ENCODE results near the gene ATP8B4. TPM values are rescaled to one million over a fixed set of nuclear protein-coding genes. Genes with fewer than 3 reads are reported as not detected.

The ATP8B4 gene
- total and polyA plus RNA-seq, 2 of the 8 experiments (the other 6 are each of a cell fraction or from before 2014, with no cell fraction given): 0.17 to 0.24 TPM

DNA sequence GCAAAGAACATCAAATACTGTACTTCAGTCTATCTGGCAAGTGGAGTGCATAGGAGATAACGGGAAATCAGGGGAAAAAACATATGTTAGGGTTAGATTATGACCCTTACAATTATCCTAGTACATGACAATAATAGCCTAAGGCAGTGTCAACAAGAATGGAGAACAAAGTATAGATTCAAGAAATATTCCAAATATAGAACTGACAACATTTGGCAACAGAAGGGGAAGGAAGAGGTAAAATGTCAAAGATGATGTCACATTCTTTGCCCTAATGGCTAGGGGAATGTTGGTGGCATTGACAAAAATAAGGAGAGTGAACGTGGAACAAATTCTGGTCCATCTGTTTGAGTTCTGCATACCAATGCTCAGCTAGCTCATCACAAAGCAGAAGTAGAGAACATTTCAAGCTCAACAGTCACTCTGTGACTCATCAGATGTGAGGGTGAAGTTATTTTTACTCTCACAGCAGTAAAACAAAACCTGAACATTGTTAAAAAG is 15.5 kb upstream of the ATP8B4 start:
- Histone ChIP-seq H3K79me2 (ENCODE audit: control insufficient read depth in 1 of 2, insufficient read depth in 2 of 2, low read length in 2 of 2) (no peaks in the 10 kb centered on the region), H3K27ac (ENCODE audit: low read depth, low read length) (no peak overlapping the region), H3K23ac (ENCODE audit: insufficient read length) (no peak overlapping the region), H3K18ac (ENCODE audit: extremely low read depth, low read length) (no peak overlapping the region), H2BK20ac (ENCODE audit: low read length) (no peak overlapping the region), H4K91ac (replicated peaks; ENCODE audit: insufficient read length, low read length) (no peak overlapping the region), H4K20me1 (replicated peaks in 1 of 2; ENCODE audit: control insufficient read depth in 1 of 2, insufficient read depth in 2 of 2, low read length in 2 of 2) (no peaks in the 10 kb centered on the region), H3K4me2 (ENCODE audit: insufficient read depth in 1 of 2, low read depth in 2 of 2, low read length in 2 of 2) (no peak overlapping the region), H3K4me1 (replicated peaks in 1 of 4; ENCODE audit: control insufficient read depth in 3 of 4, insufficient read depth in 4 of 4, low read length in 3 of 4) (peaks cover 0 to 3% (median 0%) of the 10 kb centered on the region in 4 experiments; a peak in 1 of 7 replicates), H3K27me3 (replicated peaks in 1 of 4; ENCODE audit: control insufficient read depth in 3 of 4, extremely low read depth in 1 of 4, insufficient read depth in 3 of 4, low read length in 3 of 4) (no peaks in the 10 kb centered on the region), H2BK12ac (ENCODE audit: low read depth, low read length) (no peak overlapping the region), H3K14ac (ENCODE audit: insufficient read length) (no peak overlapping the region), H3K9ac (replicated peaks in 1 of 4; ENCODE audit: extremely low read depth in 1 of 4, low read depth in 3 of 4, low read length in 3 of 4) (no peak overlapping the region), H2BK5ac (ENCODE audit: low read depth, low read length) (no peak overlapping the region), H3K36me3 (ENCODE audit: control insufficient read depth in 2 of 4, insufficient read depth in 4 of 4, low read length in 3 of 4) (no peaks in the 10 kb centered on the region), H2BK120ac (replicated peaks; ENCODE audit: low read depth, low read length) (no peak overlapping the region), H2AK5ac (ENCODE audit: low read depth, low read length) (no peak overlapping the region), H3K9me3 (ENCODE audit: insufficient read depth in 2 of 2, low read depth in 1 of 2, low read length in 1 of 2) (no peaks in the 10 kb centered on the region), H3K4ac (replicated peaks; ENCODE audit: insufficient read length, low read depth, low read length) (no peak overlapping the region), H3K56ac (replicated peaks; ENCODE audit: insufficient read length, low read depth, low read length) (no peak overlapping the region), H2AFZ (ENCODE audit: low read length) (no peak overlapping the region), H4K5ac (ENCODE audit: insufficient read length, low read depth, low read length) (no peak overlapping the region), H2BK15ac (ENCODE audit: low read length) (no peak overlapping the region), H3K23me2 (ENCODE audit: low read depth, low read length) (no peaks in the 10 kb centered on the region), H4K8ac (ENCODE audit: extremely low read depth, insufficient read depth, low read length) (no peak overlapping the region), H3K4me3 (ENCODE audit: extremely low read depth in 1 of 4, insufficient read depth in 2 of 4, low read depth in 3 of 4, low read length in 4 of 4) (no peak overlapping the region), H3K79me1 (ENCODE audit: low read depth, low read length) (no peaks in the 10 kb centered on the region)
- WGBS, 2 experiments (ENCODE audit: extremely low coverage in 1 of 2, insufficient coverage in 1 of 2, insufficient read length in 1 of 2, insufficient replicate concordance in 2 of 2, low coverage in 1 of 2, low lambda C conversion rate in 2 of 2, missing lambda C conversion rate in 1 of 2): 95% methylated on average over 2 of the region's 2 CpGs; no CpG with 5 or more reads in 1 of the 2 experiments
- ChIA-PET POLR2A (ENCODE audit: partially characterized antibody) (no interaction called here), CTCF (ENCODE audit: partially characterized antibody) (interaction anchor here (0.6 to 2.4 kb wide), 4 partner anchors 14 to 899 kb away, joined by 3 to 6 read pairs (median 3); no protein-coding TSS in a partner anchor)
- DNase-seq (ENCODE audit: low read depth in 1 of 2, low spot score in 2 of 2) (no peak), FAIRE-seq (no peak)
- TF ChIP-seq YY1 (IDR thresholded peaks at IDR 0.05; ENCODE audit: low read depth, low read length) (no peak), E2F6 (IDR thresholded peaks at IDR 0.05) (no peak), SIN3A (conservative IDR thresholded peaks at IDR 0.05 in 1 of 2, IDR thresholded peaks at IDR 0.05 in 1 of 2; ENCODE audit: low read depth in 1 of 2, low read length in 2 of 2) (no peak), SP4 (IDR thresholded peaks at IDR 0.05; ENCODE audit: low read length) (no peak)
